IPS-11a (cell line): ENCODE data around the gene ZNF581.

Experiments used
- H3K4me3 ChIP-seq: one replicate; pipeline ENCODE4 v1.5.1; 2013; ENCODE audit warnings: low read depth, low read length, control low read depth

Gene ZNF581

DNA sequence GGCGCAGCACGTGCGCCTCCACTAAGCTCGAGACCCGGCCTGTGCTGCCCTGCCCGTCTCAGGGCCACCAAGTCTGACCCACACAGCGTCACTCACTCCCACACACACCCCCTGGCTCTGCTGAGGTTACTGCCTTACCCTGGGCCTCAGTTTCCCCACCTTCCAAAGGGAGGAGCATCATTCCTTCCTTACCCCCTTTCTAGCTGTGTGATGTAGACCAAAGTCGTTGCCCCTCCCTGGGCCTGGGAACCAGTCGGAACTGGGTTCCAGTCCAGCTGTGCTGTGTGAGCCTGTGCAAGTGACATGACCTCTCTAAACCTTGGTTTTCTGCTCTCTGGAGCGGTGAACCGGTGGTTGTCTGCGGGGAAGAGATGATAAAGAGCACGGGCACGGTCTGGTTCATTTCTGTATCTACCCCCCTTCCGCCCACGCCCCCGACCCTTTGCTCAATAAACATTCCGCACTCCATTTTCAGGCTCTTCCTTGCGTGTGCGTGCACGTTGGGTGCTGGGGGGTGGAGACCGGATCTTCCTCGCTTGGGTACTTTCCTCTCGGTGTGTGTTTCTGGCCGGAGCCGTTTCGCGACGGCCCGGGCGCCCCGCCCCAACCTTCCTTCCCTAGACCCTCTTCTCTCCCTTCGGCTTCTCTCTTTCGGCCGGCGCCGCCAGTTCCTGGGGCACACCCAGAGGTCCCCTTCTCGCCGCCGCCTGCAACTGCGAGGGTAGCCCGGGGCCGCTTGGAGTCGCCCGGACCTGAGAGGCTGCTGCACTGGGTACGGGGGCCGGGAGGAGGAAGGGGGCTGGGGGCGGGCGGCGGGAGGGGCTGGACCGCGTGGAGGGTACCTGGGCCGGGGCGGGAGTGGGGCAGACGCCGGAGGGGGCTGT lies at the start of gene ZNF581:
Gene ZNF581, plus strand, starts transcription at position 647 of the 884 bp plus-strand sequence. CDS start 923 bp downstream, outside the sequence.
- peak within 1 kb of the TSS; percentile 87 for H3K4me3 ChIP-seq

DNA sequence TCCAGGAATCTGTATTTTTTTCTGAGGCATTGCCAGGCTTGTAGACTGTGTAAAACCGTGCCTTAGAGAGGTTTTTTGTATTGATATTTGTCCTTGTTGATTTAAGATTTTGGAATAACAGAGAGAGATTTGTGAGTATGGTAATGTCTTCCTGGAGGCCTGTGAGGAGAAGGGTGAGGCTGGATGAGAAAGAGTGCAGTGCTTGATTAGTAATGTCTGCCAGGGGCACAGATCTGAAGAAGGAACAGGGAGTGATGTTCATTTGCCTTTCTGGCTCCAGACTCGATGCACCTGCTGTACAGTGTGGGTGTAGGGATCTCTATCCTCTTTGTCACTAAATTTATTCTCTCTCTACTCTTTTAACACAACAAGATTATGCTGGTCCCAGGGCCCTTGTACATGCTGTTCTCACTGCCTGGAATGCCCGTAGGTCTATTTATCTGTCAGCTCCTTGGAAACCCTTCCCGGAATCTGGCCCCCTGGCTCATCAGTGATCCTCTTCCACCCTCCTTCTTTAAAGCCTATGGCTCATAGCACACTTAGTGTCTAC lies 48.4 kb upstream of the ZNF581 start:
- H3K4me3 ChIP-seq: no peak overlapping the region

- H3K4me3 ChIP-seq: no peak overlapping the region
These were observed 47.1 kb upstream of the ZNF581 start for GRCh38 chr19:55596304-55596703.

DNA sequence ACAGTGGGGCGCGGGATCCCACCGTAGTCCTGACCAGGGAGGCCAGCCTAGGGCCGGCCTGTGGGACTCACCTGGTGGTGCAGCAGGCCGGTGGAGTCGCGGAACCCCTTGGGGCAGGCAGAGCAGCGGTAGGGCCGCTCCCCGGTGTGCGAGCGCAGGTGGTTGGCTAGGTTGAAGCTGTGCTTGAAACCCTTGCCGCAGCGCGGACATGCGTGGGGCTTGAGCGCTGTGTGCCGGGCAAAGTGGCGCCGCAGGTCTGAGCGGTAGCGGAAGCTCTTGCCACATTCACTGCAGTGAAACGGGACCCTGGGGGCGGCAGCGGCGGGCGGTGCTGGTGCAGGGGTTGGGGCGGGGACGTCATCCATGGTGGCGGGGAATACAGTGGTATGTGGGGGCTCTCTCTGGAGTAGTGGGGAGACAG lies 45.9 kb upstream of the ZNF581 start:
- H3K4me3 ChIP-seq: no peak overlapping the region

DNA sequence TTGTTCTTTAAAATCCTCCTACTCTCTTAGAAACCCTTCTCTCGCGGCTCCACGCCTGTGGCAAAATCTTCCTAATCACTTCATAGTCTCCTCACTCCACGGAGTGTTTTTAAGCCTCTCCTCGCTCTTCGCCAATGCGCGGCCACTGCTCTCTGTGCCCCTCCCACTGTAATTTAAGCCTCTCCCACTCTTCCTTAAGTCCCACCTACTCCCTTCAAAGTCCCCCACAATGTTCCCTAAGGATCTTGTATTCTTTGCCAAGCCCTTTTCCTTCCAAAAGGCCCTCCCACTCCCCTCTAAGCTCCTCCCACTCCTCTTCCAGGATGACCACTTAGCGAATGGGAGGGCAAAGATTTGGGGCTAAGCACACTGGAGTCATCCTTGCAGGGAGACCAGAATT lies 45.4 kb upstream of the ZNF581 start:
- no peak overlapping the region for H3K4me3 ChIP-seq

DNA sequence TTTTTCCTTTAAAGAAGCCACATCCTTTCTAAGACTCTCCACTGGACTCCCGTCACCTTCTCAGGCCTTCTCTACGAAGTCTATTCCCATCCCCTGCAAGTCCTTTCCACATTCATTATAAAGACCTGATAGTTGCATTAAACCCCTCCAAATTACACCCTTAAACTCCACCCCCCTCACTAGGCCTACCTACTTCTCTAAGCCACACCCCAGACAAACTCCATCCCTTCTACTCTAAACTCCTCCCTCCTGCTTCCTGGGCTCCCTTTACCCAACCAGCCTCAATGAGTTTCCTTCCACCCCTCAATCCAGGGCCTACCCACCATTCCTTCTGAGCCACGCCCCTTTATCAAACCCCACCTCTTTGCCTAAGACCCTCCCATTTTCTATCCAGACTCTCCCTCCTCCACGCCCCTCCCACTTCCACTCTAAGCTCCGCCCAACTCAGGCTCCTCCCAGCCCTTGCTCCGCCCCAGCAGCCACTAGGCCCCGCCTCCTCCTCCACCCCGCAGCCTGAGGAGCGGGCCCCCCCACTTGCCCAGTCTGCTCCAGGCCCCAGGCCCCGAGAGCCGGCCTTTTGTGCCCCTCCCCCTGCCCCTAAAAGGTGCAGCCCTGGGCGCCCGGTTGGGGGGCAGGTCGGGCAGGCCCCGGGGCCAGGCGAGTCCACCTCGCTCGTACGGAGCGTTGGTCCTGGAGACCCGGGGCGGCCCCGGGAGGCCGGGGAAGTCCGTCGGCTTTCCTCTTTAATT lies 44.6 kb upstream of the ZNF581 start:
- H3K4me3 ChIP-seq: peak overlapping the region; percentile 94

DNA sequence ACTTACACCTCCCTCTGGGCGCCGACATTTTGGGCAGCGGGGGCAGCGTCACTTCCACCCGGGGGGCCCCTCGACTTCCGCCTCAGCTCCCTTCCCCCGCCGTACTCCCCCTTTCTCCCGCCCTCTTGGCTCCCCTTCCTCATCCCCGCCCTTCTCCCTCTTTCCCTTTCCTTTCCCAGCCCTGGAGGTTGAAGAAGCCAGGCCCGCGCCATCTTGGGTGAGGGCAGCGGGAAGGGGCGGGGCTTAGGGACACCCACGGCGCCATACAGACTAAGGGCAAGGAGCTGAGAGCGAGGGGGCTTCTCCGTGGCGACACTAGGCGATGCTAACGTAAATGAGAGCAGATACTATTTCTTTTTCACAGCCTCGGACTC lies 44.0 kb upstream of the ZNF581 start, which contains the start of gene FIZ1:
Gene FIZ1, minus strand, starts transcription at position 50 of the 374 bp plus-strand sequence. CDS start 1,652 bp downstream, outside the sequence.
- H3K4me3 ChIP-seq: peak within 1 kb of the TSS; percentile 94

GRCh38 chr19:55599842-55600661 lies 43.4 kb upstream of the ZNF581 start, which contains the start of gene ZNF524:
TSS of gene ZNF524 (plus strand) at chr19:55600288. CDS start at chr19:55602113, 1,825 bp downstream.
- peak within 1 kb of the TSS; percentile 94 for H3K4me3 ChIP-seq

DNA sequence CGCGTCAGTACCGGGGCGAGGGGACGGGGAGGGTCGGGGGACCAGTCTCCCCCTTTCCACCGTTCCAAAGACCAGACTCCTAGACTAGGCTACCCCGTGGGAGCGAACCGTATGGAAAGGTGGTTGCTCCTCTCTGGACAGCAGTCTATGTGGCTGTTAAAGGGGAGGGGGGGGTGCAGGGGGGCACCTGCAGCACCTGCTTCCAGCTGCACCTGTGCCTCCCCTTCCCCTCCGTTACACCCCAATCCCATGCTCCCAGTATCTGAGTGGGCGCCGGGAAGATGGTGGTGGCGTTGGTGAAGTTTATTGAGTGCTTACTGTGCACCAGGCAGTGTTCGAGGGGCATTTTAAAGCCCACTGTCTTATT lies 42.8 kb upstream of the ZNF581 start:
- peak overlapping the region; percentile 47 for H3K4me3 ChIP-seq

- peak overlapping the region; percentile 47 for H3K4me3 ChIP-seq
These were observed 42.4 kb upstream of the ZNF581 start for GRCh38 chr19:55601084-55601483.

GRCh38 chr19:55602104-55603001 lies 41.1 kb upstream of the ZNF581 start:
- no peak overlapping the region for H3K4me3 ChIP-seq

- no peak overlapping the region for H3K4me3 ChIP-seq
These were observed 40.3 kb upstream of the ZNF581 start for GRCh38 chr19:55603115-55603514.

- no peak overlapping the region for H3K4me3 ChIP-seq
These were observed 39.7 kb upstream of the ZNF581 start for GRCh38 chr19:55603581-55604292.

DNA sequence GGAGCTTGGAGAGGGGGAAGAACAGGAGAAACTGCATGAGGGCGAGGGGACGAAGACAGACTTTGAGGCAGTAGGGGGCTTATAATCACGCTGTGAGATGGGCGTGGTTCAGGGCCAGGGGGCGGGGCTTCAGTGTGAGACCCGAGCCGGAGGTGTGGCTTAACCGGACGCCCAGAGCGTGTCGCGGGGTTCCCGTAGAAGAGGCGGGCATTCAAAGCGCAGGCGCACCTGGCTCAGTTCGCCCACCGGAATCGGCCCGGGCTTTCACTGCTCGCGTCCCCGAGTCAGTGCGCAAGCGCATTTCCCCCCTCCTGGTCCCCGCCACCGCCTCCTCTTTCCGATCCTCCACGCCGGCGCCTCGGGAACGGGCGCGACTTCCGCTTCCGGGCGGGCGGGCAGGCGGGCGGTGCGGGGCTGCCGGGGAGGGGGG lies 38.2 kb upstream of the ZNF581 start:
- peak overlapping the region; percentile 10 for H3K4me3 ChIP-seq

DNA sequence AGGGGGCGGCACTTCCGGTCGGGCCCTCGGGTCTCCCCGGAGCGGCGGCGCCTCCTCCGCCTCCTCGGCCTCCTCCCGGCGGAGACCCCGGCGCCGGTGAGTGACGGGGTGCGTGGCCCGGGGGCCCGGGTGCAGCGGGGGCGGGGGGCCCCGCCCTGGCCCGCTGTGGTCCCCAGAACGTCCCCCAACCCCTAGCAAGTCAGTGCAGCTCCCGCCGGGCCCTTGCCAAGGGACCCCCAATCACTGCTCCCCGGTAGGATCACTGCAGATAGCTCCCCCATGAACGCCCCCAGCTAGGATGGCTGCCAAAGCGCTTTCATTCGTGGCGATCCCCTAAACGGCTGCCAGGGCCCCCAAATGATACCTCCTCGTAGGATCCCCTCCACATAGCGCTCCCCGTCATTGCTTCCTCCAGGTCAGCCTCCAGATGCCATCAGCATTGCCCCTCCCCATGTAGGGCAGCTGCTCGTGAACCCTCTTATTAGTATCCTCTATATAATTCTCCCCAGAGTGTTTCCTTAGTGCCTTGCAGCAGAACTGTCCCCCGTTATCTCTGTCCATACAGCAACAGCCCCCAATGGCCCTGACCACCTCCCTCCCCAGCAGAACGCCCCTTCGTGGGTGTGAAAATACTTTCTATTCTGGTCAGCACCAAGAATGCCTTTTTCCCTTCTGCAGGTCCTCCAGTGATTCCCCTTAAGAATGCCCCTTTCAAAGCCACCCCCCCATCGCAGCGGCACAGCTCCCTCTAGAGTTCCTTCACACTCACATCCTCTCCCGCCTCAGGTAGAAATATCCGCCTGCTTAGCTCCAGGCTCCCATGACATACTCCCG lies 37.6 kb upstream of the ZNF581 start, which contains the start of gene ZNF865:
Gene ZNF865, plus strand, starts transcription at position 11 of the 834 bp plus-strand sequence. CDS start 7,972 bp downstream, outside the sequence.
- H3K4me3 ChIP-seq: peak within 1 kb of the TSS; percentile 75

GRCh38 chr19:55606471-55606787 lies 37.0 kb upstream of the ZNF581 start:
- H3K4me3 ChIP-seq: peak overlapping the region; percentile 14

DNA sequence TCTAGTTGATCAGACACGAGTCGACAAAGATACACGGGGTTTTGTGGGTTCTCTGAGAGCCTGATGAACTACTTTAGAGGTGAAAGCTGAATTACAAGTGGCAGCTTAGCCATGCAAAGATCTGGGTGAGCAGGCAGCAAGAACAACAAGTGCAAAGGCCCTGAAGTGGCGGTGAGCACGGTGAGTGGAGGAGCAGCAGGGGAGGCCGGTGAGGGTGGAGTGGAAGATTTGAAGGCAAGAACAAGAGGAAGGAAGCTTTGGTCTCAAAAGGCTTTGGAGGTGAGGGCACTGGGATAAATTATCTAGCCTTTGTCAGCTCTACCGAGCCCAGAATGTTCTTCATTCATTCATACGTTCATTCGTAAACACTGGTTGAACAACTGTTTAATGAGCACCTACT lies 36.6 kb upstream of the ZNF581 start:
- no peak overlapping the region for H3K4me3 ChIP-seq

GRCh38 chr19:55609326-55609725 lies 34.1 kb upstream of the ZNF581 start:
- no peak overlapping the region for H3K4me3 ChIP-seq
